Central memory CD8-positive, alpha-beta T cell (primary cell): ENCODE results near the gene NIT1.

Experiments used
- ATAC-seq: fragments of 150-1000 bp; cut with Tn5 transposase; replicated peaks from 2 replicates; pipeline ENCODE4 v1.10.0; 2022; ENCODE audit warnings: mild to moderate bottlenecking, moderate FRiP score, moderate number of reproducible peaks; ENCODE audit not compliant: poor library complexity, severe bottlenecking; ENCODE audit errors: extremely low read depth
- DNase-seq, 2 donors: peaks; one replicate each; pipeline ENCODE4 v3.0.0; 2021; ENCODE audit warnings: low spot score in 2 of 2
- H3K27ac Mint-ChIP-seq: one replicate; pipeline ENCODE4 v1.8.0; 2022; ENCODE audit warnings: low read depth, mild to moderate bottlenecking, moderate library complexity, mixed read lengths
- H3K27me3 Mint-ChIP-seq: one replicate; pipeline ENCODE4 v1.8.0; 2022; ENCODE audit warnings: mixed read lengths
- H3K36me3 Mint-ChIP-seq: one replicate; pipeline ENCODE4 v1.8.0; 2022; ENCODE audit warnings: mild to moderate bottlenecking, moderate library complexity, mixed read lengths; ENCODE audit not compliant: insufficient read depth
- H3K4me1 Mint-ChIP-seq: one replicate; pipeline ENCODE4 v1.8.0; 2022; ENCODE audit warnings: mixed read lengths
- H3K4me3 Mint-ChIP-seq: one replicate; pipeline ENCODE4 v1.8.0; 2022; ENCODE audit warnings: mild to moderate bottlenecking, moderate library complexity, mixed read lengths
- H3K9me3 Mint-ChIP-seq: one replicate; pipeline ENCODE4 v1.8.0; 2022; ENCODE audit warnings: mixed read lengths

The NIT1 gene

DNA sequence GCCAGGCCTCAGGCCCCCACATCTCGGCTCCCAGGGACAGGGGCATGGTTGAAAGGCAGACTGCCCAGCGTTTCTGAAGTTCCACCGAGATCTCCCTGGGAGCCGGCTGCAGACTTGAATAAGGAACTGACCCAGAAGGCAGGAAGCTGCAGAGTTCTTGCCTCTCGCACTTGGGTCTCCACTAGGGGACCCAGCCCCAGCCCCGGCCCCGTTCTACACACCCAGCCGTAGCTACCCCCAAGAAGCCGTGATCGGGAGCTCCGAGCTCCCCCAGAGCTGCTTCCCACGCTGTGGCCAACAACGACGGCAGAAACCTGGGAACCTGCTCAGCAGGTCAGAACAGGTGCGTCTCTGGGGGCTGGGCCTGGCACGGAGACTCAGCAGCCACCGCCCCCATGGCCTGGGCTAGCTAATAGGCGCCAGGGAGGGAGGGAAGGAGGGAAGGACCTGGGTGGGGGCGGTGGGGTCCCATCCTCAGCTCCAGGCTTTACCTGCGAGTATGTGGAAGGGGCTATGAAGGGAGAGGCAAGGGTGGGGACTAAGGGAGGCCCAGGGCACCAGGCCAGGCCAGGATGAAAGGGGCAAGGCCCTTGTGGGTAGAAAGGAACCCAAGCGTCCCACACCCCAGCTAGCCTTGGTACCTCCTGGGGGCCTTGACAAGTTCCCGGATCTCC is 28.5 kb upstream of the NIT1 start, which contains the start of gene NECTIN4:
TSS of gene NECTIN4 (minus strand) at position 308 of the 674 bp plus-strand sequence. CDS start at position 46, 262 bp downstream.
- Mint-ChIP-seq H3K4me1 (no peaks in the 10 kb centered on the region), H3K36me3 (no peaks in the 10 kb centered on the region), H3K4me3 (no peak within 1 kb of the TSS), H3K9me3 (no peaks in the 10 kb centered on the region), H3K27me3 (no peaks in the 10 kb centered on the region), H3K27ac (no peak within 1 kb of the TSS)
- ATAC-seq, result no peak
- no peak for DNase-seq

GRCh38 chr1:161089938-161090337 is 28.0 kb upstream of the NIT1 start:
- no peaks in the 10 kb centered on the region for H3K36me3 Mint-ChIP-seq
- H3K4me1 Mint-ChIP-seq, result no peaks in the 10 kb centered on the region
- no peaks in the 10 kb centered on the region for H3K9me3 Mint-ChIP-seq
- H3K4me3 Mint-ChIP-seq, result no peak overlapping the region
- no peaks in the 10 kb centered on the region for H3K27me3 Mint-ChIP-seq
- no peak for ATAC-seq
- no peak for DNase-seq
- H3K27ac Mint-ChIP-seq, result no peak overlapping the region

DNA sequence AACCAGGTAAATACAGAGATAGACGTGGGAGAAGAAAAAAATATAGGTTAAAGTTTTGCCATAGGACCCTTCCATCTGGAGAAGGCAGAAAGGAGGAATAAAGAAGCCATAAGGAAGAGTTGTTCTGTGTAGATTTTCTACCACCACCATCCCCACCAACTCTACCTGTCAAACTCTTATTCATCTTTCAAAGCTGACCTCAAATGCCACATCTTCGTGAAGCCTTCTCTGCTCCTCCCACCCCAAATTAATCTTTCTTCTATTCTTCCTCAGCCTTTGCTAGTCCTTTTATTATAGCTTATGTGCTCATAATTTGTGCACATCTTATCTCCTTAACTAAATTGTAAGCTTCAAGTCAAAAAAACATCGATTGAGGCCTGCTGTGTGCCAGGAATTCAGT is 27.3 kb upstream of the NIT1 start:
- Mint-ChIP-seq H3K4me1 (no peaks in the 10 kb centered on the region), H3K27me3 (no peaks in the 10 kb centered on the region), H3K36me3 (no peaks in the 10 kb centered on the region), H3K9me3 (no peaks in the 10 kb centered on the region), H3K4me3 (no peak overlapping the region), H3K27ac (no peak overlapping the region)
- DNase-seq, result no peak
- no peak for ATAC-seq

- H3K4me1 Mint-ChIP-seq, result no peaks in the 10 kb centered on the region
- DNase-seq (no peak), ATAC-seq (no peak)
- H3K36me3 Mint-ChIP-seq, result no peaks in the 10 kb centered on the region
- no peaks in the 10 kb centered on the region for H3K9me3 Mint-ChIP-seq
- no peak overlapping the region for H3K4me3 Mint-ChIP-seq
- no peak overlapping the region for H3K27ac Mint-ChIP-seq
- no peaks in the 10 kb centered on the region for H3K27me3 Mint-ChIP-seq
These were observed 26.8 kb upstream of the NIT1 start for GRCh38 chr1:161091093-161091492.

DNA sequence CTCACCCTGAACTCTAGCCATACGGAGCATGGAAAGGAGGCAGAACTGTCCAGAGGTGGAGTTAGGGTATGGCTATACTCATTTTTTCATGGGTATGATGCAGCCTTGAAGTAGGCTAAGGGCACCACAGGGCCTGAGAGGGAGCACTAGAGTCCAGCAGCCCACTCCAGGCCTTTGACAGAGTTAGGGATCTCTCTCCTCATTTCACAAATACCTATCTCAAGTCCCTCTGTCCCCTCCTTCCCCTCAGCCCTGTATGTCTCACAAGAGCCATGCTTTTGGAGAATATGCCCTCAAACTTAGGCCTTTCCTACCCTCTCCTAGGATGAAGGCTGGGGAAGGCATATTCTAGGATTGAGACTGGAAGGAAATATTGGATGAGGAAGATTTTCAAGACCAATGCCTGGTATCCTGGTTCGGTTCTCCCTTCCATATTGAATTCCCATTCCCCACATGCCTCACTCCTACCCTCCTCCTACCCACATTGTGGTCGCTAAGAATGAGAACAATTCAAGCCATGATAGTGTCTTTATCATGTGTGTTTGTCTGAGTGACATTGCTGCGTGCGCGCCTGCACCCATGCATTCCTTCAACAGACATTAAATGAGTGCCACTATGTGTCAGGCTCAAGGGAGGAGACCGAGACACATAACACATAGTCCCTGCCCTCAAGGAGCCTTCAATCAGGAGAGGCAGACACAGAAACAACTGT is 26.0 kb upstream of the NIT1 start:
- H3K27ac Mint-ChIP-seq, result no peak overlapping the region
- H3K4me3 Mint-ChIP-seq, result no peak overlapping the region
- H3K4me1 Mint-ChIP-seq, result peaks cover 1% of the 10 kb centered on the region
- H3K27me3 Mint-ChIP-seq, result no peaks in the 10 kb centered on the region
- ATAC-seq, result no peak
- H3K36me3 Mint-ChIP-seq, result peaks cover 6% of the 10 kb centered on the region
- no peak for DNase-seq
- H3K9me3 Mint-ChIP-seq, result no peaks in the 10 kb centered on the region

DNA sequence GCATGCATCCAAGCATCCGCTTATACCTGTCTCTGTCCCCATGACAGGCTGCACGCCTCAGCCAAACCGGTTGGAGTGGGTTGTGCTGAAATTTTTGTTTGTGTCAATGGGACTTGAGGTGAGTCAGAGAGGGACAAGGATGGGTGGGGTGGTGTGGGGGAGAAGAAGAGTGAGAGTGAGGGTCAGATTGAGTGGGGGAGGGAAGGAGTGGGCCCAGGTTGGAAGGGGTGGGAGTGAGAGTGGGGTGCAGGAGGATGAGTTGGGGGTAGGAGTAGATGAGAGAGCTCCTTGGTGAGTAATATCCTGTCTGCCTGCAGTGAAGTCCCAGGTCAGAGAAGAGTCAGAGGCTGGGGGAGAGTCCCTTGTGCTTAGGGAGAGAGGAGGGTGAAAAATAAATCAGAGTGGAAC is 25.3 kb upstream of the NIT1 start:
- Mint-ChIP-seq H3K4me3 (no peak overlapping the region), H3K36me3 (peaks cover 13% of the 10 kb centered on the region), H3K27me3 (peaks cover 2% of the 10 kb centered on the region), H3K9me3 (no peaks in the 10 kb centered on the region), H3K27ac (no peak overlapping the region), H3K4me1 (peaks cover 8% of the 10 kb centered on the region)
- ATAC-seq, result no peak
- DNase-seq, result no peak

DNA sequence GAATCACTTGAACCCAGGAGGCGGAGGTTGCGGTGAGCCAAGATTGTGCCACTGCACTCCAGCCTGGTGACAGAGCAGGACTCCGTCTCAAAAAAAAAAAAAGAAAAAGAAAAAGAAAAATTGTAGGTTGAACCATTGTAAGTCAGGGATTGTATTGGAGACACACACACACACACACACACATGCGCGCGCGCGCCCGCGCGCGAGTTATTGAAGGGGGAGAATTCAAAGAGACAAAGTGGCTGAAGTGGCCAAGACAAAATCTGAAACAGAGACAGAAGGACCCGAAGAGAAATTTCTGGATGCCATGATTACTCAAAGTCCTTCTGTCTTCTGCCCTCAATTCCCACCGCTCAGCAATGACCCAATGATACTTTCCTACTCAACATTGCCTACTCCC is 23.4 kb upstream of the NIT1 start:
- peaks cover 25% of the 10 kb centered on the region for H3K36me3 Mint-ChIP-seq
- H3K4me1 Mint-ChIP-seq, result peaks cover 21% of the 10 kb centered on the region
- H3K27me3 Mint-ChIP-seq, result peaks cover 7% of the 10 kb centered on the region

GRCh38 chr1:161095230-161095629 is 22.7 kb upstream of the NIT1 start:
- peak overlapping the region; percentile 88 for H3K27ac Mint-ChIP-seq
- peaks cover 25% of the 10 kb centered on the region for H3K36me3 Mint-ChIP-seq
- H3K4me1 Mint-ChIP-seq, result peaks cover 21% of the 10 kb centered on the region
- H3K4me3 Mint-ChIP-seq, result no peak overlapping the region
- H3K27me3 Mint-ChIP-seq, result peaks cover 7% of the 10 kb centered on the region
- no peak for ATAC-seq
- no peaks in the 10 kb centered on the region for H3K9me3 Mint-ChIP-seq
- no peak for DNase-seq

More for the DNA sequence above, 23.4 kb upstream of the NIT1 start:
- Mint-ChIP-seq H3K9me3 (no peaks in the 10 kb centered on the region), H3K4me3 (no peak overlapping the region), H3K27ac (no peak overlapping the region)
- ATAC-seq, result no peak
- no peak for DNase-seq

DNA sequence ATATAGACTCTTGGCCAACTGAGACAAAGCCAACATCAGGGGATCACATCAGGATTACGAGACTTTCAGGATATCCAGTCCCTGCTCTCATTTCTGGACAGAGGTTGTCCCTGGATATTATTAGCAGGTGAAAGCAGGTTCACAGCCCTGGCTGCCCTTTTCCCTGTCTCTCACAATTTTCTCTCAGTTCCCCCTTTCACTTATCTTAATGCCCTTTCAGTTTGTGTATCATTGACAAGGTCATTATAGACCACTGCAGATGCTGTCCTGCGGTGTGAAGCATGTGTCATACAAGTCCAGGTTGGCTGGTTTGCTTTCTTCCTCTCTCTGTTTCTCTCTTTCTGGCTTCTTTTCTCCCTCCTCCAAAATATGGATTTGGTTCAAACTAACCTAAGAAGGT is 21.9 kb upstream of the NIT1 start:
- H3K27ac Mint-ChIP-seq, result no peak overlapping the region
- H3K36me3 Mint-ChIP-seq, result peaks cover 30% of the 10 kb centered on the region
- peaks cover 7% of the 10 kb centered on the region for H3K27me3 Mint-ChIP-seq
- no peaks in the 10 kb centered on the region for H3K9me3 Mint-ChIP-seq
- H3K4me1 Mint-ChIP-seq, result peaks cover 21% of the 10 kb centered on the region
- no peak overlapping the region for H3K4me3 Mint-ChIP-seq
- ATAC-seq, result no peak
- no peak for DNase-seq

- Mint-ChIP-seq H3K4me1 (peaks cover 21% of the 10 kb centered on the region), H3K27me3 (peaks cover 7% of the 10 kb centered on the region), H3K9me3 (no peaks in the 10 kb centered on the region), H3K36me3 (peaks cover 33% of the 10 kb centered on the region), H3K27ac (peak overlapping the region; percentile 100), H3K4me3 (no peak overlapping the region)
- no peak for DNase-seq
- no peak for ATAC-seq
These were observed 21.4 kb upstream of the NIT1 start for GRCh38 chr1:161096530-161096929.

- Mint-ChIP-seq H3K27me3 (peaks cover 7% of the 10 kb centered on the region), H3K36me3 (peaks cover 37% of the 10 kb centered on the region), H3K4me1 (peaks cover 21% of the 10 kb centered on the region), H3K9me3 (no peaks in the 10 kb centered on the region), H3K4me3 (peak within 1 kb of the TSS; percentile 88), H3K27ac (peak within 1 kb of the TSS; percentile 100)
- peak; percentile 72 for ATAC-seq
- DNase-seq, result peak; percentile 46 to 58
These were observed 19.5 kb upstream of the NIT1 start, which contains the start of gene KLHDC9 for GRCh38 chr1:161098210-161099068. Gene KLHDC9 (plus strand): TSS chr1:161098361. CDS start chr1:161098536, 175 bp downstream.

DNA sequence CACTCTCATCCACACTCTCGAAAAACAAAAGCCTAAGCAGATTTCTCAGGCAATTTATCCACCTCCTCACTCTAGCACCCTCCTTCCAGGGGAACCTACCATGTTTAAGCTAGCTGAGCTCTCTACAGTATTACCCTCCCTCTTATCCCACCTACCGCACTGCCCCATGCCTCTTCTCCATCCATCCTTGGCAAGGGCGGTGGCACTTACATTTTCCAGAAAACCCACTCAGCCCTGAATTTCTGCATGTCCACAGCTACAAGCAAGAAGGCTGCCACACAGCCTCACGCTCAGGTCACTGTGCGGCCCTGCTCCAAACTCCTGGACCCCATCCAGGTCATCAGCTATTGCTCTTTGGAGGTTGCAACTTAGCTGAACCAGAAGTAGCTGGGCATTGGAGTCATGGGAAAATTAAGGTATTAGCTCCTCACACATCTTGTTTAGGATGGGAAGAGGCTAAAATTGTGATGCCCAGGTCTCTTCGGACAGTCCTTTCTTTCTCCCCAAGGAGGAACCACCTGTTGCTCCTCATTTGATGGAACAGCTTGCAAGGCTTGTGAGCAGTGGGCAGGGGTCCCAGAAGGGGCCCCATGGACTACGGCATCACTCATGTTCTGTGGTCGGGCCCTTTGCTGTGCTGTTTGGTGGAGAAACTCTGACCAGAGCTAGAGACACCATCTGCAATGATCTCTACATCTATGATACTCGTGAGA is 18.7 kb upstream of the NIT1 start:
- DNase-seq (no peak), ATAC-seq (no peak)
- Mint-ChIP-seq H3K9me3 (no peaks in the 10 kb centered on the region), H3K36me3 (peaks cover 37% of the 10 kb centered on the region), H3K4me1 (peaks cover 21% of the 10 kb centered on the region), H3K27me3 (peaks cover 7% of the 10 kb centered on the region), H3K4me3 (peak overlapping the region; percentile 88), H3K27ac (peak overlapping the region; percentile 39)
